CD14-positive monocyte (primary cell): ENCODE data around the gene CELF1. TPM values are rescaled to one million over a fixed set of nuclear protein-coding genes. Genes with fewer than 3 reads are reported as not detected.

Source experiments
- DNase-seq, 3 donors: peaks; one replicate each; pipeline ENCODE4 v3.0.0-alpha.2; 2011 to 2022
- H2AFZ ChIP-seq: 2 replicates; pipeline ENCODE4 v1.6.0; 2012; ENCODE audit warnings: mild to moderate bottlenecking, low read depth, low read length, inconsistent platforms; ENCODE audit not compliant: insufficient read depth, poor library complexity, severe bottlenecking
- H3K27ac ChIP-seq, 2 donors: 1 replicate in 1 of 2; 2 replicates in 1 of 2; pipeline ENCODE4 v1.5.1; 2012 to 2013; ENCODE audit warnings: low read length in 2 of 2, control low read depth in 1 of 2, inconsistent platforms in 1 of 2, low read depth in 1 of 2, mild to moderate bottlenecking in 1 of 2
- H3K27me3 ChIP-seq, 2 donors: one replicate each; pipeline versions ENCODE4 v1.6.0 to v1.6.1; 2011 to 2013; ENCODE audit warnings: low read length in 2 of 2; ENCODE audit not compliant: control insufficient read depth in 2 of 2, insufficient read depth in 2 of 2
- H3K36me3 ChIP-seq, 2 donors: replicated peaks in 1 of 2; 1 replicate in 1 of 2; 2 replicates in 1 of 2; pipeline versions ENCODE4 v1.5.1 to v1.6.1; 2012 to 2013; ENCODE audit warnings: low read length in 2 of 2, control low read depth in 1 of 2, inconsistent platforms in 1 of 2, mild to moderate bottlenecking in 1 of 2; ENCODE audit not compliant: insufficient read depth in 2 of 2, control insufficient read depth in 1 of 2
- H3K4me1 ChIP-seq, 2 donors: 1 replicate in 1 of 2; 2 replicates in 1 of 2; pipeline versions ENCODE4 v1.5.1 to v1.6.1; 2012 to 2013; ENCODE audit warnings: low read length in 2 of 2, control low read depth in 1 of 2, inconsistent platforms in 1 of 2, mild to moderate bottlenecking in 1 of 2, moderate library complexity in 1 of 2; ENCODE audit not compliant: insufficient read depth in 2 of 2, control insufficient read depth in 1 of 2
- H3K4me2 ChIP-seq: replicated peaks from 2 replicates; pipeline ENCODE3; 2012; ENCODE audit warnings: low read length, moderate library complexity, mild to moderate bottlenecking; ENCODE audit not compliant: poor library complexity, severe bottlenecking; ENCODE audit errors: extremely low read depth
- H3K4me3 ChIP-seq, 3 experiments: fragments of 200-600 bp in 1 of 3; sonication (generic) in 1 of 3; replicated peaks in 1 of 3; 1 replicate in 2 of 3; 2 replicates in 1 of 3; pipeline ENCODE4 v1.5.1; 2011 to 2013; ENCODE audit warnings: low read length in 3 of 3, mild to moderate bottlenecking in 3 of 3, control low read depth in 2 of 3, low read depth in 2 of 3, inconsistent platforms in 1 of 3, moderate library complexity in 1 of 3
- H3K79me2 ChIP-seq: 2 replicates; pipeline ENCODE4 v1.6.0; 2012; ENCODE audit warnings: mild to moderate bottlenecking, control low read depth, inconsistent platforms, low read length, moderate library complexity; ENCODE audit not compliant: insufficient read depth
- H3K9ac ChIP-seq: 2 replicates; pipeline ENCODE4 v1.6.0; 2017; ENCODE audit warnings: low read length, mild to moderate bottlenecking; ENCODE audit not compliant: insufficient read depth, poor library complexity, severe bottlenecking
- H3K9me3 ChIP-seq, 2 donors: replicated peaks in 1 of 2; 1 replicate in 1 of 2; 2 replicates in 1 of 2; pipeline versions ENCODE4 v1.5.1 to v1.6.1; 2012 to 2013; ENCODE audit warnings: low read length in 2 of 2, control low read depth in 1 of 2; ENCODE audit not compliant: control insufficient read depth in 1 of 2, insufficient read depth in 1 of 2
- H4K20me1 ChIP-seq: 2 replicates; pipeline ENCODE4 v1.6.0; 2012; ENCODE audit warnings: mild to moderate bottlenecking, low read length, control low read depth, moderate library complexity; ENCODE audit not compliant: insufficient read depth
- H3K27ac Mint-ChIP-seq, 7 donors: one replicate each; pipeline ENCODE4 v1.8.0; 2020; ENCODE audit warnings: mild to moderate bottlenecking in 7 of 7, mixed read lengths in 7 of 7, moderate library complexity in 6 of 7, inconsistent platforms in 2 of 7
- H3K27me3 Mint-ChIP-seq, 3 donors: one replicate each; pipeline ENCODE4 v1.8.0; 2021 to 2022; ENCODE audit warnings: low read depth in 3 of 3, mild to moderate bottlenecking in 3 of 3, mixed read lengths in 3 of 3, moderate library complexity in 3 of 3, inconsistent platforms in 1 of 3
- H3K36me3 Mint-ChIP-seq, 2 donors: one replicate each; pipeline ENCODE4 v1.8.0; 2020; ENCODE audit warnings: mixed read lengths in 2 of 2, inconsistent platforms in 1 of 2, mild to moderate bottlenecking in 1 of 2
- H3K4me1 Mint-ChIP-seq: one replicate; pipeline ENCODE4 v1.8.0; 2020; ENCODE audit warnings: mild to moderate bottlenecking, mixed read lengths
- H3K4me3 Mint-ChIP-seq, 2 donors: one replicate each; pipeline ENCODE4 v1.8.0; 2020; ENCODE audit warnings: mild to moderate bottlenecking in 2 of 2, mixed read lengths in 2 of 2, moderate library complexity in 1 of 2
- H3K9me3 Mint-ChIP-seq, 7 donors: one replicate each; pipeline ENCODE4 v1.8.0; 2020 to 2022; ENCODE audit warnings: mixed read lengths in 7 of 7, mild to moderate bottlenecking in 6 of 7, moderate library complexity in 6 of 7, inconsistent platforms in 2 of 7
- WGBS: methylation state at CpG from one replicate; pipeline ENCODE4 v1.1.5; 2013; ENCODE audit warnings: missing lambda C conversion rate; ENCODE audit not compliant: insufficient coverage; 5-methylcytosine and 5-hydroxymethylcytosine counted together
- intact Hi-C, 2 donors: fragments of 100-400 bp; cut with micrococcal nuclease; formaldehyde crosslinking; loops; one replicate each; pipeline versions ENCODE4 v1.15.0 to v1.15.1; 2023
- polyA plus RNA-seq, 3 donors: library from polyadenylated mRNA; depleted of rRNA in 1 of 3; unstranded in 2 of 3; stranded (reverse) in 1 of 3; fragments of 300-500 nt in 2 of 3; fragments of >200 nt in 1 of 3; fragmentation: Illumina TruSeq in 2 of 3; gene quantifications; 1 replicate in 2 of 3; 2 replicates in 1 of 3; pipeline ENCODE4 v1.2.3, GENCODE V29; 2012 to 2021
- TF ChIP-seq, protein P1 (sequence below): fragments of 200-600 bp; IDR thresholded peaks from one replicate; pipeline ENCODE4 v1.8.0; 2022; ENCODE audit warnings: antibody characterized with exemption, mild to moderate bottlenecking

Gene CELF1
- polyA plus RNA-seq, 3 donors, result 27.2 to 117 (median 39.9) TPM

DNA sequence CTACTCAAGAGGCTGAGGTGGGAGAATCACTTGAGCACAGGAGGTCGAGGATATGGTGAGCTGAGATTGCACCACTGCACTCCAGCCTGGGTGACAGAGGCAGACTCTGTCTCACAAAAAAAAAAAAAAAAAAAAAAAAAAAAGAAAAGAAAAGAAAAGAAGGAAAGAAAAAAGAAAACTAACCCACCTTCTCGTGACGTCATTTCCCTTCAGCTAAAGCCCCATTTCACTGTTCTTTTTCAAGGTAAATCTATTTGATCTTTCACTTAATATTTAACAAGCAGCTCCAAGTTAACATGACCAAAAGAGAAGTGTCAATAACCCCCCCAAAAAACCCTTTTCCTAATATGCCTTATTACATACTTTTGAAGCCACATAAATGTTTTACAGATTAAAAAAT, 109.1 kb downstream of the CELF1 start:
- no peaks in the 10 kb centered on the region for H3K36me3 ChIP-seq
- Mint-ChIP-seq H3K9me3 (no peaks in the 10 kb centered on the region), H3K27me3 (no peaks in the 10 kb centered on the region), H3K27ac (no peak overlapping the region), H3K36me3 (no peaks in the 10 kb centered on the region), H3K4me1 (no peaks in the 10 kb centered on the region), H3K4me3 (no peak overlapping the region)
- H3K27me3 ChIP-seq, result no peaks in the 10 kb centered on the region
- no peaks in the 10 kb centered on the region for H3K4me1 ChIP-seq
- no CpG with 5 or more reads among the region's 3 CpGs for WGBS
- no peaks in the 10 kb centered on the region for H3K9me3 ChIP-seq
- TF ChIP-seq, protein P1, sequence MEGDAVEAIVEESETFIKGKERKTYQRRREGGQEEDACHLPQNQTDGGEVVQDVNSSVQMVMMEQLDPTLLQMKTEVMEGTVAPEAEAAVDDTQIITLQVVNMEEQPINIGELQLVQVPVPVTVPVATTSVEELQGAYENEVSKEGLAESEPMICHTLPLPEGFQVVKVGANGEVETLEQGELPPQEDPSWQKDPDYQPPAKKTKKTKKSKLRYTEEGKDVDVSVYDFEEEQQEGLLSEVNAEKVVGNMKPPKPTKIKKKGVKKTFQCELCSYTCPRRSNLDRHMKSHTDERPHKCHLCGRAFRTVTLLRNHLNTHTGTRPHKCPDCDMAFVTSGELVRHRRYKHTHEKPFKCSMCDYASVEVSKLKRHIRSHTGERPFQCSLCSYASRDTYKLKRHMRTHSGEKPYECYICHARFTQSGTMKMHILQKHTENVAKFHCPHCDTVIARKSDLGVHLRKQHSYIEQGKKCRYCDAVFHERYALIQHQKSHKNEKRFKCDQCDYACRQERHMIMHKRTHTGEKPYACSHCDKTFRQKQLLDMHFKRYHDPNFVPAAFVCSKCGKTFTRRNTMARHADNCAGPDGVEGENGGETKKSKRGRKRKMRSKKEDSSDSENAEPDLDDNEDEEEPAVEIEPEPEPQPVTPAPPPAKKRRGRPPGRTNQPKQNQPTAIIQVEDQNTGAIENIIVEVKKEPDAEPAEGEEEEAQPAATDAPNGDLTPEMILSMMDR, result no peak
- H3K79me2 ChIP-seq, result no peaks in the 10 kb centered on the region
- H3K9ac ChIP-seq, result no peak overlapping the region
- no peak overlapping the region for H2AFZ ChIP-seq
- DNase-seq, result no peak
- no peak overlapping the region for H3K4me3 ChIP-seq
- H3K27ac ChIP-seq, result no peak overlapping the region
- H4K20me1 ChIP-seq, result no peaks in the 10 kb centered on the region
- intact Hi-C loops, result no loop called here
- no peak overlapping the region for H3K4me2 ChIP-seq

DNA sequence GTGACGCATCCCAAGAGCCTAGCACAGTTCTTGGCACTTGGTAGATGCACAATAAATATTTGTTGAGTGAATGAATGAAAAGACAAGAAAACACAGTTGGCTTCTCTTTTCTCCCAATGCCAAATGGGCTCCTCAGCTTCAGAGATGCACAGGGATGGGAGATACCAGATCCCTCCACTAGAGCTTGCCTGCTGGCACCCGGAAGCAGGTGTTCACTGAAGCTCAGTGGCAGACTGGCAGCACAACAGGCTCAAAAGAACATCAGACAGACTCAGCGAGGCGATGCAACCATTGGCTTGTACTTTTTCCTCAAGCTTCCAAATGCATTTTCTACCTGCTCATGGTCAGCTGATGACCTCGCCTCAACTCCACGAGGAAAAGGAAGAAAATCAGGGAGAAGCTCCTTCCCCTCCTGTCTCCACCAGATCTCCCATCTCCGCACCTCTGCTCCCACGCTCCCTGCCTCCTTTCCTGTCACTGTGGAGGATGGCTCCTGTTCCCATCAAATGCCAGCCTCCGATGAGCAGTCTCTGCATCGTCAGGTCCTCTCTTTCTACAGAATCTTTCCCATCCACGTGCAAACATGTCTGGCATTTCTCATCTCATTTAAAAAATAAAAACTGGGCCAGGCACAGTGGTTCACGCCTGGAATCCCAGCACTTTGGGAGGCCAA, 109.8 kb downstream of the CELF1 start:
- H3K27me3 ChIP-seq, result no peaks in the 10 kb centered on the region
- TF ChIP-seq, protein P1, result no peak
- Mint-ChIP-seq H3K36me3 (no peaks in the 10 kb centered on the region), H3K4me3 (no peak overlapping the region), H3K9me3 (no peaks in the 10 kb centered on the region), H3K27me3 (peaks cover 0 to 3% (median 0%) of the 10 kb centered on the region in 3 donors), H3K27ac (no peak overlapping the region), H3K4me1 (no peaks in the 10 kb centered on the region)
- H3K4me2 ChIP-seq, result no peak overlapping the region
- no peaks in the 10 kb centered on the region for H3K79me2 ChIP-seq
- no peaks in the 10 kb centered on the region for H4K20me1 ChIP-seq
- H2AFZ ChIP-seq, result no peak overlapping the region
- no peak overlapping the region for H3K27ac ChIP-seq
- intact Hi-C loops, result no loop called here
- no peak for DNase-seq
- H3K36me3 ChIP-seq, result no peaks in the 10 kb centered on the region
- no peaks in the 10 kb centered on the region for H3K4me1 ChIP-seq
- H3K9ac ChIP-seq, result no peak overlapping the region
- no peaks in the 10 kb centered on the region for H3K9me3 ChIP-seq
- WGBS, result 91% methylated on average over 11 of the region's 12 CpGs
- H3K4me3 ChIP-seq, result no peak overlapping the region
